Fibroblast of lung (primary cell): ENCODE results near the gene HEG1.

ENCODE experiments used
- EZH2 ChIP-seq: IDR thresholded peaks from 2 replicates; pipeline ENCODE4 v1.5.1; 2012; ENCODE audit warnings: low read length, control low read depth, mild to moderate bottlenecking; ENCODE audit errors: missing control alignments
- TF ChIP-seq, protein P1 (sequence below), 2 donors: IDR thresholded peaks in 1 of 2; conservative IDR thresholded peaks in 1 of 2; 1 replicate in 1 of 2; 2 replicates in 1 of 2; pipeline ENCODE4 v1.5.1; 2011 to 2012; ENCODE audit warnings: low read length in 2 of 2, control low read depth in 1 of 2, inconsistent platforms in 1 of 2, low read depth in 1 of 2, mild to moderate bottlenecking in 1 of 2

DNA sequence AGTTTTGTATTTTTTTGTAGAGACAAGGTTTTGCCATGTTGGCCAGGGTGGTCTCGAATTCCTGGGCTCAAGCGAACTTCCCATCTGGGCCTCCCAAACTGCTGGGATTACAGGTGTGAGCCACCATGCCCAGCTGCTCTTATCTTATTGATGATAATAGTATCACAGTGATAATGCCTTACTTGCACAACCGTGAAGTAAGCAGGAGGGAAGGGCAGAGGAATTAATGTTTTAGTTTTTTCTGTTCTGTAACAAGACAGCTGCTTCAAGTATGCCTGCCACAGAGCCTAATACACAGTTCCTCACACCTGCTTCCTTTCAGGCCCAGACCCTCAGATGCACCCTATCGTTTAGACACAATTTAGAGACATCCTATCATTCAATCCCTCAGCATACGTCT, 95.1 kb downstream of the HEG1 start:
- TF ChIP-seq, protein P1, sequence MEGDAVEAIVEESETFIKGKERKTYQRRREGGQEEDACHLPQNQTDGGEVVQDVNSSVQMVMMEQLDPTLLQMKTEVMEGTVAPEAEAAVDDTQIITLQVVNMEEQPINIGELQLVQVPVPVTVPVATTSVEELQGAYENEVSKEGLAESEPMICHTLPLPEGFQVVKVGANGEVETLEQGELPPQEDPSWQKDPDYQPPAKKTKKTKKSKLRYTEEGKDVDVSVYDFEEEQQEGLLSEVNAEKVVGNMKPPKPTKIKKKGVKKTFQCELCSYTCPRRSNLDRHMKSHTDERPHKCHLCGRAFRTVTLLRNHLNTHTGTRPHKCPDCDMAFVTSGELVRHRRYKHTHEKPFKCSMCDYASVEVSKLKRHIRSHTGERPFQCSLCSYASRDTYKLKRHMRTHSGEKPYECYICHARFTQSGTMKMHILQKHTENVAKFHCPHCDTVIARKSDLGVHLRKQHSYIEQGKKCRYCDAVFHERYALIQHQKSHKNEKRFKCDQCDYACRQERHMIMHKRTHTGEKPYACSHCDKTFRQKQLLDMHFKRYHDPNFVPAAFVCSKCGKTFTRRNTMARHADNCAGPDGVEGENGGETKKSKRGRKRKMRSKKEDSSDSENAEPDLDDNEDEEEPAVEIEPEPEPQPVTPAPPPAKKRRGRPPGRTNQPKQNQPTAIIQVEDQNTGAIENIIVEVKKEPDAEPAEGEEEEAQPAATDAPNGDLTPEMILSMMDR (conservative IDR thresholded peaks at IDR 0.05 in 1 of 2, IDR thresholded peaks at IDR 0.05 in 1 of 2; ENCODE audit: low read depth in 1 of 2, low read length in 2 of 2): no peak
- no peak for TF ChIP-seq EZH2
